Measurements from ENCODE around the gene CCR6.

Gene CCR6

GRCh38 chr6:167141667-167142432, 19.0 kb downstream of the CCR6 start:
- Histone ChIP-seq H3K27ac (replicated peaks) (no peak overlapping the region), H3K4me3 (replicated peaks; ENCODE audit: insufficient read depth, low read length) (no peak overlapping the region), H3K27me3 (ENCODE audit: insufficient read depth, poor library complexity, severe bottlenecking) (no peaks in the 10 kb centered on the region)
- TF ChIP-seq CTCF (IDR thresholded peaks at IDR 0.05; ENCODE audit: insufficient read depth, low read length) (peak; percentile 78), SPI1 (IDR thresholded peaks at IDR 0.05; ENCODE audit: borderline replicate concordance, low read depth) (no peak), GABPA (IDR thresholded peaks at IDR 0.05; ENCODE audit: low read depth) (no peak)
- DNase-seq (ENCODE audit: low read depth in 1 of 2, low spot score in 1 of 2): peak; percentile 10 to 48

- H3K27me3 ChIP-seq (ENCODE audit: insufficient read depth, poor library complexity, severe bottlenecking): no peaks in the 10 kb centered on the region
Observed at GRCh38 chr6:167142433-167142761, 19.5 kb downstream of the CCR6 start.

DNA sequence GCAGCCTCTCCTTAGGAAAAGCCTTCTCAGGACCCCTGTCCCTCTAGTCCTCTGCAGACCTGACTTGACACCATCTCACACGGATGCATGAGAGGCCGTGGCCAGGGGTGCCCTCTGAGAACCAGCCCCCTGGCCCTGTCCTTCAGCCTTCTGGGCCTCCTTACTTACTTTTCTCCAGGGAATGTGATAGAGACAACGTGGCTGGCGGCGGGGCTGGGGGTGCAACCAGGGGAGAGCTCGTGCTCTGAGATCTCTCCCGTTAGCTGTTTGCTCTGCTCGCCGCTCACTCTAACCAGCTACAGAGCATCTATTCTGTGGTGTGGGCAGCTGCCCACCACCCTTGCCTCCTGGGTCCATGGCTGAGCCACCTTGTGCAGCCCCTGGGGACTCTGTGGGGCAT, 20.1 kb downstream of the CCR6 start:
- Histone ChIP-seq H3K4me3 (replicated peaks; ENCODE audit: insufficient read depth, low read length) (no peak overlapping the region), H3K27ac (replicated peaks) (no peak overlapping the region), H3K27me3 (ENCODE audit: insufficient read depth, poor library complexity, severe bottlenecking) (no peaks in the 10 kb centered on the region)
- TF ChIP-seq POLR2AphosphoS5 (IDR thresholded peaks at IDR 0.05; ENCODE audit: low read depth): no peak
- TF ChIP-seq GABPA (IDR thresholded peaks at IDR 0.05; ENCODE audit: low read depth): no peak
- no peak for TF ChIP-seq SPI1 (IDR thresholded peaks at IDR 0.05; ENCODE audit: borderline replicate concordance, low read depth)
- no peak for TF ChIP-seq CTCF (IDR thresholded peaks at IDR 0.05; ENCODE audit: insufficient read depth, low read length)
- TF ChIP-seq REST (IDR thresholded peaks at IDR 0.05; ENCODE audit: insufficient replicate concordance, low read depth): no peak
- DNase-seq (ENCODE audit: low read depth in 1 of 2, low spot score in 1 of 2): no peak

More at GRCh38 chr6:167142433-167142761, 19.5 kb downstream of the CCR6 start:
- Histone ChIP-seq H3K27ac (replicated peaks) (no peak overlapping the region), H3K4me3 (replicated peaks; ENCODE audit: insufficient read depth, low read length) (no peak overlapping the region)
- DNase-seq (ENCODE audit: low read depth in 1 of 2, low spot score in 1 of 2): no peak
- no peak for TF ChIP-seq REST (IDR thresholded peaks at IDR 0.05; ENCODE audit: insufficient replicate concordance, low read depth)
- TF ChIP-seq POLR2AphosphoS5 (IDR thresholded peaks at IDR 0.05; ENCODE audit: low read depth): no peak
- TF ChIP-seq GABPA (IDR thresholded peaks at IDR 0.05; ENCODE audit: low read depth): no peak
- TF ChIP-seq SPI1 (IDR thresholded peaks at IDR 0.05; ENCODE audit: borderline replicate concordance, low read depth): no peak
- TF ChIP-seq CTCF (IDR thresholded peaks at IDR 0.05; ENCODE audit: insufficient read depth, low read length): no peak

GRCh38 chr6:167145461-167145860, 22.6 kb downstream of the CCR6 start:
- no peaks in the 10 kb centered on the region for H3K27me3 ChIP-seq (ENCODE audit: insufficient read depth, poor library complexity, severe bottlenecking)
- DNase-seq (ENCODE audit: low read depth in 1 of 2, low spot score in 1 of 2): no peak
- H3K4me3 ChIP-seq (replicated peaks; ENCODE audit: insufficient read depth, low read length): no peak overlapping the region
- TF ChIP-seq REST (IDR thresholded peaks at IDR 0.05; ENCODE audit: insufficient replicate concordance, low read depth) (no peak), SPI1 (IDR thresholded peaks at IDR 0.05; ENCODE audit: borderline replicate concordance, low read depth) (no peak), CTCF (IDR thresholded peaks at IDR 0.05; ENCODE audit: insufficient read depth, low read length) (no peak), POLR2AphosphoS5 (IDR thresholded peaks at IDR 0.05; ENCODE audit: low read depth) (no peak), GABPA (IDR thresholded peaks at IDR 0.05; ENCODE audit: low read depth) (no peak)
- no peak overlapping the region for H3K27ac ChIP-seq (replicated peaks)
